Measurements from ENCODE around the gene LGALS4. TPM values are rescaled to one million over a fixed set of nuclear protein-coding genes. Genes with fewer than 3 reads are reported as not detected.
"Not testable (repeated sequence)": the region's sequence is repeated elsewhere in the genome, so short reads cannot be mapped to it uniquely, and the experiment has no call there.

Gene LGALS4
- total RNA-seq, 2 donors from 2014 or later = 3.5 TPM; not detected in 1

DNA sequence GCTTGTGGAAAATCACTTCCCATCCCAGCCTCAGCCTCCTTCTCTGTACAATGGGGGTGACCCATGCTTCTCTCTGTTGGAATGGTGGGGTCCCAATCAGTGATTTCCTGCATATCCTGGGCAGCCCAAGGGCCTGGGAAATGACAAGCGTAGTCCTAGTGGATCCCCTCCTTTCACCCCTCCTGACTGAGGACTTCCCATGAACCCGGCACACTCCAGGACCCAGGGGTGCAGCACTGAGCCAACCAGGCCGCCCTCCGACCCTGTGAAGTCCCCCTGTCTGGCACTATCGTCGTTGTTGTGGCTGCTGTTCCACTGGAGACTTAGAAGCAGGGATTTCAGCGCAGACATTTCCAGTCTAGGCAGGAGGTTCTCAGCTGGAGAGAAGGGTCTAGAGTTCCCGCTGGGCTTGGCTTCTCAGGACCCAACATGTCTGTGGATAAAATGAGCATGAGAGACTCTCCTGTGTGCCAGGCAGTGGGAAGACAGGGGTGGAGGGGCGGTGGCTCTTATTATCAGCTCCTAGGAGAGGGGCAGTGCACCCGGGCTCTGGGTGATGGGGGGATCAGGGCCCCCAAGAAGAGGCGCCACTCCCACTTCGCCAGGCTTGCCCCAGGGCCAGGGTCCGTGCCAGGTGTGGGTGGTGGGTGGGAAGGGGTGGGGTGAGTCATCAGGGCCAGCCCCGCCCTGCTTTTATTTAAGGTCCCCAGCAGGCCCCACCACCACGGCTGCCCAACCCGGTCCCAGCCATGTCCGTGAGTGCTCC lies 24.1 kb downstream of the LGALS4 start, which contains the start of gene LGALS7B:
TSS of gene LGALS7B (plus strand) at position 723 of the 766 bp plus-strand sequence. CDS start at position 750, 27 bp downstream.
- Histone ChIP-seq H3K9me3 (no peaks in the 10 kb centered on the region), H3K4me3 (no peak within 1 kb of the TSS), H3K27ac (no peak within 1 kb of the TSS), H3K4me1 (ENCODE audit: control insufficient read depth in 1 of 2, low read depth in 2 of 2) (peaks cover 0 to 3% of the 10 kb centered on the region in 2 donors), H3K36me3 (no peaks in the 10 kb centered on the region), H3K27me3 (replicated peaks; ENCODE audit: insufficient read depth) (no peaks in the 10 kb centered on the region)
- DNase-seq (ENCODE audit: low spot score) = no peak
- TF ChIP-seq, protein P1, sequence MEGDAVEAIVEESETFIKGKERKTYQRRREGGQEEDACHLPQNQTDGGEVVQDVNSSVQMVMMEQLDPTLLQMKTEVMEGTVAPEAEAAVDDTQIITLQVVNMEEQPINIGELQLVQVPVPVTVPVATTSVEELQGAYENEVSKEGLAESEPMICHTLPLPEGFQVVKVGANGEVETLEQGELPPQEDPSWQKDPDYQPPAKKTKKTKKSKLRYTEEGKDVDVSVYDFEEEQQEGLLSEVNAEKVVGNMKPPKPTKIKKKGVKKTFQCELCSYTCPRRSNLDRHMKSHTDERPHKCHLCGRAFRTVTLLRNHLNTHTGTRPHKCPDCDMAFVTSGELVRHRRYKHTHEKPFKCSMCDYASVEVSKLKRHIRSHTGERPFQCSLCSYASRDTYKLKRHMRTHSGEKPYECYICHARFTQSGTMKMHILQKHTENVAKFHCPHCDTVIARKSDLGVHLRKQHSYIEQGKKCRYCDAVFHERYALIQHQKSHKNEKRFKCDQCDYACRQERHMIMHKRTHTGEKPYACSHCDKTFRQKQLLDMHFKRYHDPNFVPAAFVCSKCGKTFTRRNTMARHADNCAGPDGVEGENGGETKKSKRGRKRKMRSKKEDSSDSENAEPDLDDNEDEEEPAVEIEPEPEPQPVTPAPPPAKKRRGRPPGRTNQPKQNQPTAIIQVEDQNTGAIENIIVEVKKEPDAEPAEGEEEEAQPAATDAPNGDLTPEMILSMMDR (IDR thresholded peaks at IDR 0.05) = no peak
- no peak for ATAC-seq (ENCODE audit: insufficient number of reproducible peaks, low FRiP score, low read depth)

DNA sequence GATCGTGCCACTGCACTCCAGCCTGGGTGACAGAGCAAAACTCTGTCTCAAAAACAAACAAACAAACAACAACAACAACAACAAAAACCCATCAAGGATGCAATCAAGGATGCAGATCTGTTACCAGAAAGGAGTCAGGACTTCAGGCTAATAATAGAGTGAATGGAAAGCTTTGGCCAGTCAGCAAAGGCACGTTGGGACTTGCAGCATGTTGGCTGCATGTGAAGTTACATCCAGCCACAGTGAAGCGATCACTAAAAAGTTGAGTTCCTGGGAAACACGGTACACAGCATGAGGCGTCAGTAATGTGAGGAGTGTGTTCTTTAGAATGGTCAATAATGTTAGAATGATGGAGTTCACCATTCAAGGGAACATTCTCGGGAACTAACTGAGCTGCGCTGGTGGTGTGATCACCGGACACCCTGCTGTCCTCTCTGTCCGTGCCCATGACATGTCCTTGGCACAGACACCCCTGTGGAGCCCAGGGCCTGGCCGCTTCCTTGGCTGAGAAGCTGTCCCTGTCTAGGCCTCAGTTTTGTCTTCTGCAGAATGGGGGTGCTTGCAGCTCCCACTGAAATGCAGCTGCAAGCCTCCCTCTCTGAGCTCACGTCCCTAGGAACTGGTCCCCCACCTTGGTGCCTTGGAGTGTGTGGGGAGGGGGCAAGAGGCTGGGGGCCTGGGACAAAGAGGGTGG lies 26.0 kb downstream of the LGALS4 start:
- ATAC-seq (ENCODE audit: insufficient number of reproducible peaks, low FRiP score, low read depth) = no peak
- Histone ChIP-seq H3K27me3 (replicated peaks; ENCODE audit: insufficient read depth) (no peaks in the 10 kb centered on the region), H3K27ac (no peak overlapping the region), H3K36me3 (no peaks in the 10 kb centered on the region), H3K9me3 (no peaks in the 10 kb centered on the region), H3K4me1 (ENCODE audit: control insufficient read depth in 1 of 2, low read depth in 2 of 2) (no peaks in the 10 kb centered on the region), H3K4me3 (no peak overlapping the region)
- TF ChIP-seq, protein P1 (IDR thresholded peaks at IDR 0.05) = no peak
- DNase-seq (ENCODE audit: low spot score) = no peak

DNA sequence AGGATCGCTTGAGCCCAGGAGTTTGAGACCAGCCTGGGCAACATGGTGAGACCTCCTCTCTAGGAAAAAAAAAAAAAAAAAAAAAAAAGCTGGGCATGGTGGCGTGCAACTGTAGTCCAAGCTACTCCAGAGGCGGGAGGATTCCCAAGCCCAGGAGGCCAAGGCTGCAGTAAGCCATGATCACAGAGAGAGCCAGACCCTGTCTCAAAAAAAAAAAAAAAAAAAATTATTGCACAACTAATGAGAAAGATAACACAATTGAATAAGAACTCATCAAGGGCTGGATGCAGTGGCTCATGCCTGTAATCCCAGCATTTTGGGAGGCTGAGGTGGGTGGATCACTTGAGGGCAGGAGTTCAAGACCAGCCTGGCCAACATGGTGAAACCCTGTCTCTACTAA lies 26.7 kb downstream of the LGALS4 start:
- not testable (repeated sequence) for DNase-seq (ENCODE audit: low spot score); ATAC-seq (ENCODE audit: insufficient number of reproducible peaks, low FRiP score, low read depth); H3K27me3 ChIP-seq (replicated peaks; ENCODE audit: insufficient read depth); H3K36me3 ChIP-seq; H3K27ac ChIP-seq; H3K4me1 ChIP-seq (ENCODE audit: control insufficient read depth in 1 of 2, low read depth in 2 of 2); H3K4me3 ChIP-seq; H3K9me3 ChIP-seq

DNA sequence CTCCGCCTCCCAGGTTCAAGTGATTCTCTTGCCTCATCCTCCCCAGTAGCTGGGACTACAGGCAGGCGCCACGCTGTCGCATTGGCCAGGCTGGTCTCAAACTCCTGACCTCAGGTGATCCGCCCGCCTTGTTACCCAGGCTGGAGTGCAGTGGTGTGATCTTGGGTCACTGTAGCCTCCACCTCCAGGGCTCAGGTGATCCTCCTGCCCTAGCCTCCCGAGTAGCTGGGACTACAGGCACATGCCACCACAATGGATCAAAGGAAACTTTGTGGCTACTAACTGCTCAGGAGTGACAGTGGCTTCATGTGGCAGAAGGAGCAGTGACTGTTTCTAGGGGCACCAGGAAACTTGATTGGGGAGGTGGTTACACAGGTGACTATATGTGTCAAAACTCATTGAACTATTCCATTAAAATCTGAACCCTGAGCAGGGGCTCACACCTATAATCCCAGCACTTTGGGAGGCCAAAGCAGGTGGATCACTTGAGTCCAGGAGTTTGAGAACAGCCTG lies 27.5 kb downstream of the LGALS4 start:
- ATAC-seq (ENCODE audit: insufficient number of reproducible peaks, low FRiP score, low read depth) (no peak), DNase-seq (ENCODE audit: low spot score) (no peak)
- Histone ChIP-seq H3K36me3 (no peaks in the 10 kb centered on the region), H3K4me1 (ENCODE audit: control insufficient read depth in 1 of 2, low read depth in 2 of 2) (no peaks in the 10 kb centered on the region), H3K9me3 (no peaks in the 10 kb centered on the region), H3K4me3 (no peak overlapping the region), H3K27ac (no peak overlapping the region), H3K27me3 (replicated peaks; ENCODE audit: insufficient read depth) (no peaks in the 10 kb centered on the region)
- TF ChIP-seq, protein P1 (IDR thresholded peaks at IDR 0.05) = no peak

DNA sequence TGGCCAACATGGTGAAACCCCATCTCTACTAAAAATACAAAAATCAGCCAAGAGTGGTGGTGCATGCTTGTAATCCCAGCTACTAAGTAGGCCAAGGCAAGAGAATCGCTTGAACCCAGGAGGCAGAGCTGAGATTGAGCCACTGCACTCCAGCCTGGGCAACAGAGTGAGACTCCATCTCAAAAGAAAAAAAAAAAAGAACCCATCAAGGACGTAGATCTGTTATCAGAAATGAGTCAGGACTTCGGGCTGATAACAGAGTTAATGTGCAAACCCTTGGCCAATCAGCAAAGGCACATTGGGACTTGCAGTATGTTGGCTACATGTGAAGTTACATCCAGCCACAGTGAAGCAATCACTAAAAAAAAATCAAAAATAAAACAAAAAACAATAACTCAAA lies 28.5 kb downstream of the LGALS4 start:
- Histone ChIP-seq H3K36me3 (no peaks in the 10 kb centered on the region), H3K4me3 (no peak overlapping the region), H3K9me3 (no peaks in the 10 kb centered on the region), H3K4me1 (ENCODE audit: control insufficient read depth in 1 of 2, low read depth in 2 of 2) (no peaks in the 10 kb centered on the region), H3K27ac (no peak overlapping the region), H3K27me3 (replicated peaks; ENCODE audit: insufficient read depth) (no peaks in the 10 kb centered on the region)
- TF ChIP-seq, protein P1 (IDR thresholded peaks at IDR 0.05) = no peak
- DNase-seq (ENCODE audit: low spot score) = no peak
- no peak for ATAC-seq (ENCODE audit: insufficient number of reproducible peaks, low FRiP score, low read depth)

DNA sequence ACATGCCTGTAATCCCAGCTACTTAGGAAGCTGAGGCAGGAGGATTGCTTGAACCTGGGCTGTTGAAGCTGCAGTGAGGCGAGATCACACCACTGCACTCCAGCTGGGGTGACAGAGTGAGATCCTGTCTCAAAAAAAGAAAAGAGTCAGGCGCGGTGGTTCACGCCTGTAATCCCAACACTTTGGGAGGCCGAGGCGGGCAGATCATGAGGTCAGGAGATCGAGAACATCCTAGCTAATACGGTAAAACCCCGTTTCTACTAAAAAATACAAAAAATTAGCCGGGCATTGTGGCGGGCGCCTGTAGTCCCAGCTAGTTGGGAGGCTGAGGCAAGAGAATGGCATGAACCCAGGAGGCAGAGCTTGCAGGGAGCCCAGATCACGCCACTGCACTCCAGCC lies 30.5 kb downstream of the LGALS4 start:
- ATAC-seq (ENCODE audit: insufficient number of reproducible peaks, low FRiP score, low read depth) = not testable (repeated sequence)

More for the DNA sequence above, 30.5 kb downstream of the LGALS4 start:
- H3K4me3 ChIP-seq; H3K9me3 ChIP-seq; H3K36me3 ChIP-seq; H3K4me1 ChIP-seq (ENCODE audit: control insufficient read depth in 1 of 2, low read depth in 2 of 2); H3K27me3 ChIP-seq (replicated peaks; ENCODE audit: insufficient read depth); DNase-seq (ENCODE audit: low spot score); H3K27ac ChIP-seq: not testable (repeated sequence)

Measured in thoracic aorta (tissue), 2 donors.